ENCODE measurements around the gene SERPINB6.

DNA sequence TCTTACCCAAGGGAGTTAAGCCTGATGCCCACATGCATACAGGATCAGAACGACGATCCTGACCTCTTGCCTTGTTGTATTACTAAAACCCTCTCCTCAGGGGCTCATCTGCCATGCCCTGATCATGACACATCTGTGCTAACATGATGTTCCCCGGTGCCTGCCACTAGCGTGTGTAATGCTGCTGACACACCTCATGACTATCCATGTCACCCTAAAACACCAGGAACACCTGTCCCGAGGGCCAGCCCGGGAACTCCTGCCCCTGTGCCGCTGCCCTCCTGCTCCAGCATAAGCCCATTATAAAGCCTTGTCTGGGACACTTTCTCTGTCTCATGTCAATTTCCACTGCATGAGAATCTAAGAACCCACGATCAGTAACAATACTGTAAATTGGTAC is 7.6 kb downstream of the SERPINB6 start:
- TF ChIP-seq POLR2A (IDR thresholded peaks at IDR 0.05), result no peak
- no peak for TF ChIP-seq CTCF (IDR thresholded peaks at IDR 0.05)
